Skin of body (tissue), 2 donors: ENCODE results near the gene HELQ. TPM values are rescaled to one million over a fixed set of nuclear protein-coding genes. Genes with fewer than 3 reads are reported as not detected.
"Not testable (repeated sequence)": the region's sequence is repeated elsewhere in the genome, so short reads cannot be mapped to it uniquely, and the experiment has no call there.

ENCODE experiments used
- DNase-seq: peaks from one replicate; lab custom pipeline; 2025; lab: John Stamatoyannopoulos, UW
- total RNA-seq: library from RNA; depleted of rRNA; stranded (reverse); fragments of >200 nt; gene quantifications from one replicate; pipeline ENCODE4 v1.2.3, GENCODE V29; 2014

The HELQ gene
- total RNA-seq, result 12.0 TPM

GRCh38 chr4:83455281-83456183, at the start of gene HELQ, which contains the start of gene MRPS18C:
HELQ (minus strand) TSS chr4:83455823; CDS start chr4:83455693, 130 bp downstream.
MRPS18C (plus strand) TSS chr4:83456058; CDS start chr4:83456078, 20 bp downstream.
- DNase-seq, result peak; percentile 99

- no peak for DNase-seq
These were observed 49.4 kb upstream of the HELQ start for GRCh38 chr4:83504996-83505395.

- DNase-seq, result no peak
These were observed 48.9 kb upstream of the HELQ start for GRCh38 chr4:83504503-83504902.

GRCh38 chr4:83503974-83504373, 48.4 kb upstream of the HELQ start:
- no peak for DNase-seq

GRCh38 chr4:83501671-83502070, 46.0 kb upstream of the HELQ start:
- not testable (repeated sequence) for DNase-seq

GRCh38 chr4:83498187-83498586, 42.6 kb upstream of the HELQ start:
- no peak for DNase-seq

GRCh38 chr4:83496085-83496917, 40.7 kb upstream of the HELQ start:
- DNase-seq, result not testable (repeated sequence)

- no peak for DNase-seq
These were observed 35.3 kb upstream of the HELQ start for GRCh38 chr4:83490876-83491450.

- no peak for DNase-seq
These were observed 34.2 kb upstream of the HELQ start for GRCh38 chr4:83489711-83490326.

GRCh38 chr4:83486457-83487129, 31.0 kb upstream of the HELQ start:
- DNase-seq, result no peak

- peak; percentile 84 for DNase-seq
These were observed 29.2 kb upstream of the HELQ start, which contains the start of gene ABRAXAS1 for GRCh38 chr4:83484500-83485461. ABRAXAS1 (minus strand) TSS chr4:83485100; CDS start chr4:83485072, 28 bp downstream.

- no peak for DNase-seq
These were observed 18.3 kb upstream of the HELQ start for GRCh38 chr4:83473966-83474365.

GRCh38 chr4:83473423-83473822, 17.8 kb upstream of the HELQ start:
- DNase-seq, result no peak

- DNase-seq, result no peak
These were observed 520 bp upstream of the HELQ start for GRCh38 chr4:83456184-83456501.

- DNase-seq, result peak; percentile 25
These were observed 937 bp downstream of the HELQ start for GRCh38 chr4:83454686-83455085.

GRCh38 chr4:83449009-83449408, 6.6 kb downstream of the HELQ start:
- no peak for DNase-seq

GRCh38 chr4:83440899-83441298, 14.7 kb downstream of the HELQ start:
- no peak for DNase-seq

- no peak for DNase-seq
These were observed 15.3 kb downstream of the HELQ start for GRCh38 chr4:83440148-83440814.

- DNase-seq, result no peak
These were observed 16.9 kb downstream of the HELQ start for GRCh38 chr4:83438719-83439118.
